Frontal cortex (tissue), 4 donors: ENCODE results near the gene DMRT1. TPM values are rescaled to one million over a fixed set of nuclear protein-coding genes. Genes with fewer than 3 reads are reported as not detected.

Experiments
- DNase-seq, 2 donors: peaks; one replicate each; pipeline ENCODE4 v3.0.0; 2012; ENCODE audit warnings: low spot score in 2 of 2
- FAIRE-seq: peaks from 2 replicates; lab custom pipeline; 2012; peaks lifted over from hg19 to GRCh38; lab: Jason Lieb, UNC
- total RNA-seq: library from RNA; depleted of rRNA; stranded (reverse); fragments of >200 nt; gene quantifications from one replicate; pipeline ENCODE4 v1.2.3, GENCODE V29; 2014
- donor health status: control.
- donor health status: control.
- donor health status: control.

DMRT1 gene
- total RNA-seq: under 0.01 TPM

GRCh38 chr9:841371-842209, at the start of gene DMRT1:
TSS of gene DMRT1 (plus strand) at chr9:841697. CDS start at chr9:841839, 142 bp downstream.
- FAIRE-seq (no peak), DNase-seq (no peak)

DNA sequence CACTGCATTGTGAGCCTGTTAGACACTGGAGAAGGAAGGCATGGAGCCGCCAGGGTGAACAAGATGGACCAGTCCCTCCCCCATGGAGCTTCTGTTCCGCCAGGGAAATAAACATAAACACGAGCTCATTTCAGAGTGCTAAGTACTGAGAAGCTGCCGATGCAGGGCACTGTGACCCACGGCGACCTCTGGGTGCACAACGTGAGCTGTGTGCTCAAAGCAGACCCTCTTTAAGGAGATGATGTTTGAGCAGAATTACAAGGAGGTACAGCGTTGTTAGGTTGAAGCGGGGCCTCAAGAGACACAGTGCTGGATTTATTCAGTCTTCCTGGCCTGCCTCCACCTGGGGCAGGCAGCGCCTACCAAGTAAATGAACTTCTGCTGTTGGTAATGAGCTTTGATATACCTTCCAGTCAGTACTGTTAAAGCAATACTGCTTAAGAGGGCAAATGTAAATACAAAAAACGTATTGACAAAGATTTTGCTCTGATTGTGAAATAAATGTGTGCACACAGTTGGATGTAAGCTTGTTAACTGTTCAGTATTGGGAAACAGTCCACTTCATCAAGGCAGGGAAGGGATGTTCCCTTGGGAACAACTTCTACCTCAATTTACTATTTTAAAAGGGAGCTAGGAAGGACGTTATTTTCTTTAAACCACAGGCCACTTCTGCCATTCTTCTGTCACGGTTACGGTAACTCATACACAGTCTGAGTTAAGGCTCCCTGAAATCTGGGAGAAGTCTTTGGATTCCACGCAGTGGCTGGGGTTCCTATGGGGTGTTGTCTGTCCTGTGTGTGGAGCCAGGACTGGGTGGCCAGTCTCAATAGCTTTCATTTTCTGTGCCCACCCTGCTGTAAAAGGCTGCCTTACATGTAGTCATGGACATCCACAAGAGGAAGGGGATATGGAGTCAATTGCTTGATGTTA, 48.9 kb upstream of the DMRT1 start:
- DNase-seq: no peak

DNA sequence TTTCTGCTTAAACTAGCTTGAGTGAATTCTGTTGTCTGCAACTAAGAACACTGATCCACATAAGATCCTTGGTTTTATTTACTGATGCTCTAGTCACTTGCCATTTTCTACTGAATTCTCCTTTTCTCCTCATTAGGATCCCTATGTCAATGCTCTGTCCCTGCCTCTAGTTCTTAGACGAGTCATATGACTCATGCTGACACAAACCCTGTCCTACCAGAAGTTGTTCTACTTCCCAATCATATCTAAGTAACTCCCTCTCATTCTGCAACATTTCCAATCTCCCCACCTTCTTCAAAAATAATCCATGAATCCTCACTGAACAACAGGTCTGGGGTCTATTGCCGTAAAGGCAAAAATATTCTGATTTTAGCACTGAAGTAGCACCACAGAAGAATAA, 47.1 kb upstream of the DMRT1 start:
- no peak for DNase-seq
- no peak for FAIRE-seq

More for the DNA sequence above, 48.9 kb upstream of the DMRT1 start:
- FAIRE-seq: no peak

DNA sequence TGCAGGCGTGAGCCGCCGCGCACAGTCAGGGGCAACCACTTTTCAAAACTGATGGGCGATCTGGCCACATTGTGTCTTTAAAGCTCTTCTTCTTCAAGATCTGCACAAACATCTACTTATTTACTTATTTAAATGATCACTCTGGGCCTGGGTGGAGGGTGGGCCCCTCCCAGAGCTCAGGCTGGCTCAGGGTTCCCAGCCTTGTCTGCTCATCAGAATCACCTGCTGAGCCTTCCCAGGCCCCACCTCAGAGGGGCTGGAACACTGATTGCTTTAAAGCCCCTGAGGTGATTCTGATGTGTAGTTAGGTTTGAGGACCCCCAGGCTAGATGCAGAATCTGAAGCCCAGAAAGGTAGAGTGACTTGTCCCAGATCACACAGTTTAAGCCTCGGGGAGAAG, 45.6 kb upstream of the DMRT1 start:
- no peak for DNase-seq
- FAIRE-seq: no peak

- FAIRE-seq (no peak), DNase-seq (no peak)
Observed at GRCh38 chr9:800591-801150, 40.8 kb upstream of the DMRT1 start.

- FAIRE-seq (no peak), DNase-seq (no peak)
Observed at GRCh38 chr9:801399-802071, 40.0 kb upstream of the DMRT1 start.

GRCh38 chr9:804026-804425, 37.5 kb upstream of the DMRT1 start:
- FAIRE-seq: no peak

GRCh38 chr9:805151-805550, 36.3 kb upstream of the DMRT1 start:
- no peak for FAIRE-seq
- no peak for DNase-seq

More at GRCh38 chr9:804026-804425, 37.5 kb upstream of the DMRT1 start:
- DNase-seq: no peak

DNA sequence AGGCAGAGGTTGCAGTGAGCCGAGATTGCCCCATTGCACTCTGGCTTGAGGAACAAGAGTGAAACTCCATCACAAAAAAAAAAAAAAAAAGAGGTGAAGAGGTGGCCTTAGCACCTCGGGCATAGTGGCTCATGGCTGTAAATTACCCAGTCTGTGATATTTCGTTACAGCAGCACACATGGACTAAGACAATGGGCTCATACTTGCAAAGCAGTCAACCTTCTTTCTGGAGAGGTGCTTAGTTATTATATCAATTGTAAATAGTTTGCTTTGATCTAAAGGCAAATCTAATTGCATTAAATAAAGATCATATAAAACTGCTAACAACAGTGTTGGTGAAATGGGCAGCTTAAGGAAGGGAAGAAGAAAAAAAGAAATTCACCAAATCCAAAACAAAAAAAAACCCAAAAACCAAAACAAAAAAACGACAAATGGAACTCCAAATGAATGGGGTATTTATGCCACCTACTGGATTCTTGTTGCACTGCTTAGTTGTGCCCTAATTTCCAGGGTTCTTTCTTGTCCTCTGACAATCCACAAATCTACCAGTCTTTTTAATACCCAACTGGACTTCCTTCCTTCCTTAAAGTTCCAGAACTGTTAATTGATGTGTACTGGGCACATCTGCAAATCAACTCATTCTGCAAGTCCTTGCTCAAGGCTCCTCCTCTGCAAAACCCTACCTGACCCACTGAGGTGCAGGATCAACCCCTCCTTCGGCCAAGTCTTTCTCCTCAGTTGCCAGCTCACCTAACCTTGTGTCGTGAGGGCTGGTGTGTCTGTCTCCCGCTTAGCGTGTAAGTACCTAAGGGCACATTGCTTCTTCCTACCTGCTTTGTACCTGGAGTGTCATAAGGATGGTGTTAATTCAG, 35.0 kb upstream of the DMRT1 start:
- DNase-seq (peak; percentile 57 to 62), FAIRE-seq (peak; percentile 91)

GRCh38 chr9:811106-811531, 30.4 kb upstream of the DMRT1 start:
- DNase-seq (no peak), FAIRE-seq (no peak)

DNA sequence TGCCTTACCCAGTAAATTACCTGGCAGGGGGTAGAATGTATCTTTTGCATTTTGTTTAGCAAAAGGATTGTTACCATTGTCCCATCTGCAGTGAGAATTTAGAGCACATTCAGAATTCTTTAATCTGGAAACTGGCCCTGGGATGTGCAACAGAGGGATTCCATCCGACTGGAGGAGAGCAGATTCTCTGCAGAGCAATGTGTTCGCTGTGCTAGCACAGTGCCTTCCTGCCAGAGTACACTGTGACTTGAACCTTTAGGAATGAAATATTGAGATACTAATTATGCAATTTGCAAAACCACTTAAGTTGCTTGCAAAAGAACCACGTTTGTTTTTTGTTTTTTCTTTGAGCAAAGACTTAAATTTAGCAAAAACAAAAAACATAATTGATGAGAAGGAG, 22.5 kb upstream of the DMRT1 start:
- DNase-seq (no peak), FAIRE-seq (no peak)

- DNase-seq (no peak), FAIRE-seq (no peak)
Observed at GRCh38 chr9:826500-827280, 14.8 kb upstream of the DMRT1 start.

DNA sequence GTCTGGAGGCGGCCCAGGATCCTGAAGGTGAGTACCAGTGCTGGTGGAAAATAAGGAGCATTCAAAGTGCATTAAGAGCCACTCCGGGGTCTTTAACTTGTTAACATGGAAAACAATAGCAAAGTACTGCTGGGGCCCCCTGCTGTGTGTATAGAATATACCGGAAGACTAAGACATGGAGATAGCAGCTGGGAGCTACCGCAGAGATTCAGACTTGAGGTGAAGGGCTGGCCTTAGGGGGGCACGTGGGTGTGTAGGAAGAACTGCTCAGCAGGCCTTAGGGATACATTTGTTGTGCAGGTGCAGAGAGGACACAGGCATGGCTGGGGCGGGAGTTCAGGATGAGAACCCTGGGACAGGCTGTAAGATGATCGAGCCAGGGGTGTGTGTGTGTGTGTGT, 1.2 kb upstream of the DMRT1 start:
- DNase-seq: no peak

DNA sequence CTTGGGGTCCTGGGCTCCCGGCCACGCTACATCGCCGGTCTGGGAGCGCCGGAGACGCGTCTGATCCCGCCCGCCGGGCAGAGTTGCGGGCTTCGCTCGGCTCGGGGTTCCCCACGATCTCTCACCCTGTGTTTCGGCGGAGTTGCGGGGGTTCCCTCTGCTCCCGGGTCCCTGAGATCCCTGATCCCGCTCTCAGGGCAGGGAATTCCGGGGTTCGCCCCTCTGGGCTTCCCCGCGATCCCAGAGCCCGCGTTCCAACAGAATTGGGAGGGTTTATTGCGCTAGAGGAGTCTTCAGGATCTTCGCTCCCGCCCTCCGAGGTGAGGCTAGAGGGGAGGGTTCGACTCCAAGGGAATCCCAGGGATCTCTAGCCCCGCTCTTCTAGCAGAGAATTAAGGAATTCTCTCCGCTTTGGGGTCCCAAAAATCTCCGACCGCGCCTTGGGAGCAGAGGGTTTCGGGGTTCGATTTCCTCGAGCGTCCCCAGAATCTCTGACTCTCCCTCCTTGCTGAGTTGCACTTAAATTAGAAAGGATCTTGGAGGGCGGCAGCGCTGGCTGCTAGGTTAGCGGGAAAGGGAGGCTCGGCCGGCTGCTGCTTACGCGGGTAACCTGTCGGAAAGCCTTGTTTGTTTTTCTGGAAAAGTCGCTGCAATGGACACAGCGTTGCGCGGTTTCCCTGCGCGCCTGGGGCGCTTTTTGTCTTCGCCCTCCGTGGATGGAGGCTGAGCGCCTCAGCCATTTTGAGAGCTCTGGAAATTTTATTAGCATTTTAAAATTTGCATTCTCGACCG, 1.3 kb downstream of the DMRT1 start:
- no peak for DNase-seq
- FAIRE-seq: no peak

More for the DNA sequence above, 1.2 kb upstream of the DMRT1 start:
- FAIRE-seq: no peak

DNA sequence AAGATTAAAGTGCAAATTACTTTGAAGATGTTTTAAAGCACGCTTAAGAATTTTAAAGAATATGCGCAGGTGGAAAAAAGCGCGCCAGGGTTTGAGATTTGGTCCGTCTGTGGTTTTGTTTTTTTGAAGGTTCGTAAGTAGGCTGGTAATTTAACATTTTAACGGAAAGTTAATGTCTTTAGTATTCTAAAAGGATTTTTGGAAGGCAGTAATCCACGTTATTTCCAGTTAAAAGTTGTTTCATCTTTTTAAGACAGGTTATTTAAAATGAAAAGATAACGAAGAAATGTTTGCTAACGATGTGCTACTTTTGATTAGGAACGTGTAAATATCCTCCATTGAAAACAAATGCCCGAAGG, 1.9 kb downstream of the DMRT1 start:
- FAIRE-seq (no peak), DNase-seq (no peak)

GRCh38 chr9:846852-847251, 5.4 kb downstream of the DMRT1 start:
- FAIRE-seq: no peak
- DNase-seq: no peak

DNA sequence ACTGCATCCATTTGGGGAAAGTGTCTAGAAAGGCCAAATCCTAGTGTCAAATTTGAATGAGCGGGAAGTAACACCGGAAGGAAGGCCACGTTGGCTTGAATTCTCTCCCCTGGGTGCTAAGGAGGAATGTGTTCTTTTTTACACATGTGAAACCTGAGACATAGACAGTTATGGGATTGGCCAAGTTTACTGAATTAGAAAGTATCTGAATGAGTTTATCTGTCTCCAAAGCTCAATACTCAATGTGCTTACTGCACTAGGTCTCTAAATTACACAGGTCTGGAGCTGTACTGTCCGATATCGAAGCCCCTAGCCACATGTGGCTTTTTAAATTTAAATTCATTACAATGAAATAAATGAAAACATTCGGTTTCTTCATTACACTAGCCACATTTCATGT, 6.0 kb downstream of the DMRT1 start:
- DNase-seq: no peak
- FAIRE-seq: no peak

DNA sequence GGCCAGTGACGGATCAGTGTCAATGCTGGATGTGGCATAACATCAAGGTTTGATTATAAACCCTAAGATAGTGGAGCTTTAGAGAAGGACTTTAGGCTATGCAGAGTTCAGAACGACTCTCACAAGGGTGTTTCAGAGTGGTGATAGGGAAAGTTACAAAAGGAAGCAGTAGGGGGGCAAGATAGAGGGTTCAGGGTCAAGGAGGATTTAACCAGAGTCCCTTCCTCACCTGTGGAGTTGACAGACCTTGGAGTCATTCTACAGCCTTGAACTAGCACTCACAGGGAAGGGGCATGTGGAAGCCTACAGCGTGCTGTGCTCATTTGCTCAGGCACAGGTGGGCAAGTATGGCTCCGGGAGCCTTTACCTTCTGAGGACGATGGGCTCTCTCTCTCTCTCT, 7.9 kb downstream of the DMRT1 start:
- DNase-seq (no peak), FAIRE-seq (no peak)
